ENCODE data around the gene SCPEP1. TPM values are rescaled to one million over a fixed set of nuclear protein-coding genes. Genes with fewer than 3 reads are reported as not detected.

The SCPEP1 gene
- total RNA-seq, 1 experiment from 2014 or later: 44.3 TPM

DNA sequence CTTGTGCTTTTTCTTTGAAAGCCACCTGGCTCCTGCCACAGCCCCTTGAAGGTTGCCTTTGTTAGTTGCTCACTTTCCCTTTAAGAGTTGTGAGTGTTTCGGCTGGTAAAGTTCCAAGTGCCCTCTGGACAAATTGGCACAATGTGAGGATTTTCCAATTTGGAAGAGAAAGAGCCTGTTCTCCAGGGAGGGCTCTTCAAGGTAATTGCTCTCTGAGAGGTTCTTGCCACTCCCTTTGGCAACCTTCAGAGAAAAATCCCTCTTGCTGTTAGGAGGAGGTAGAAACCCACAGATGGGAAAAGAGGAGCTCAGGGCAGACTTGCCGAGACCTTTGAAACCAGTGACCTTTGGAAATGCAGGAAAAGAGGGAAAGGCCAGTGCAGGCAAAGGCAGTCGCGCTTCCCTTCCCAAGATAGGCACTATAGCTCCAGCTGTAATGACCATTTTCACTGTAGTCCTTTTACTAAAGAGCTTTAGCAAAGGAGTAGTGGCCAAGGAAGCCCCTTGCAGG, 58.1 kb downstream of the SCPEP1 start:
- ChIA-PET POLR2A (interaction anchor here (0.7 kb wide), 1 partner anchor 78 kb away, joined by 3 read pairs; no protein-coding TSS in a partner anchor), CTCF (interaction anchor here (0.6 kb wide), 1 partner anchor 8 kb away, joined by 3 read pairs; no protein-coding TSS in a partner anchor)
- no TSS peak for BruUV-seq (replicated peaks)
- Mint-ChIP-seq H3K4me1 (ENCODE audit: low read depth, unreplicated experiment) (no peaks in the 10 kb centered on the region), H3K9me3 (ENCODE audit: unreplicated experiment) (no peaks in the 10 kb centered on the region), H3K27me3 (ENCODE audit: insufficient read depth, unreplicated experiment) (peaks cover 15% of the 10 kb centered on the region), H3K4me3 (ENCODE audit: unreplicated experiment) (no peak overlapping the region), H3K36me3 (ENCODE audit: insufficient read depth, unreplicated experiment) (no peaks in the 10 kb centered on the region), H3K27ac (ENCODE audit: unreplicated experiment) (no peak overlapping the region)
- TF ChIP-seq, protein P1, sequence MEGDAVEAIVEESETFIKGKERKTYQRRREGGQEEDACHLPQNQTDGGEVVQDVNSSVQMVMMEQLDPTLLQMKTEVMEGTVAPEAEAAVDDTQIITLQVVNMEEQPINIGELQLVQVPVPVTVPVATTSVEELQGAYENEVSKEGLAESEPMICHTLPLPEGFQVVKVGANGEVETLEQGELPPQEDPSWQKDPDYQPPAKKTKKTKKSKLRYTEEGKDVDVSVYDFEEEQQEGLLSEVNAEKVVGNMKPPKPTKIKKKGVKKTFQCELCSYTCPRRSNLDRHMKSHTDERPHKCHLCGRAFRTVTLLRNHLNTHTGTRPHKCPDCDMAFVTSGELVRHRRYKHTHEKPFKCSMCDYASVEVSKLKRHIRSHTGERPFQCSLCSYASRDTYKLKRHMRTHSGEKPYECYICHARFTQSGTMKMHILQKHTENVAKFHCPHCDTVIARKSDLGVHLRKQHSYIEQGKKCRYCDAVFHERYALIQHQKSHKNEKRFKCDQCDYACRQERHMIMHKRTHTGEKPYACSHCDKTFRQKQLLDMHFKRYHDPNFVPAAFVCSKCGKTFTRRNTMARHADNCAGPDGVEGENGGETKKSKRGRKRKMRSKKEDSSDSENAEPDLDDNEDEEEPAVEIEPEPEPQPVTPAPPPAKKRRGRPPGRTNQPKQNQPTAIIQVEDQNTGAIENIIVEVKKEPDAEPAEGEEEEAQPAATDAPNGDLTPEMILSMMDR (IDR thresholded peaks at IDR 0.05; ENCODE audit: insufficient read depth in 1 of 2, low read depth in 1 of 2, low read length in 1 of 2, severe bottlenecking in 1 of 2, unreplicated experiment in 1 of 2): no peak
- no peaks in the 10 kb centered on the region for H3K36me3 ChIP-seq (ENCODE audit: control insufficient read depth, insufficient read depth, low read length)
- no peaks in the 10 kb centered on the region for H3K9me3 ChIP-seq
- DNase-seq: no peak
- peaks cover 8% of the 10 kb centered on the region; the same call in 1 of the 2 replicates for H3K4me1 ChIP-seq
- no peak overlapping the region for H3K4me3 ChIP-seq (ENCODE audit: low read depth, low read length)
- intact Hi-C loops (cut with micrococcal nuclease; ENCODE audit: unreplicated experiment): no loop called here
- H3K27me3 ChIP-seq (replicated peaks; ENCODE audit: control insufficient read depth, insufficient read depth, low read length): no peaks in the 10 kb centered on the region

DNA sequence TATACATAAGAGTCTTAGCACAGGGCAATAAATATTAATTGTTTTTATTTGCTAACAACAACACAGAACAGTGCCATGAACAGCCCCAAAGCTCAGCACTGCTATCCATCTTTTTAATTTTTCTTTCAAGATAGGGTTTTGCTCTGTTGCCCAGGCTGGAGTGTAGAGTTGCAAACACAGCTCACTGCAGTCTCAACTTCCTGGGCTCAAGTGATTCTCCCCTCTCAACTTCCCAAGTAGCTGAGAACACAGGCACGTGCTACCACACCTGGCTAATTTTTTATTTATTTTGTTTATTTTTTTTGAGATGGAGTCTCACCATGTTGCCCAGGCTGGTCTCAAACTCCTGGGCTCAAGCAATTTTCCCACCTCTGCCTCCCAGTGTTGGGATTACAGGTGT, 59.5 kb downstream of the SCPEP1 start:
- no TSS peak for BruUV-seq (replicated peaks)
- Histone ChIP-seq H3K36me3 (ENCODE audit: control insufficient read depth, insufficient read depth, low read length) (no peaks in the 10 kb centered on the region), H3K9me3 (no peaks in the 10 kb centered on the region), H3K4me3 (ENCODE audit: low read depth, low read length) (no peak overlapping the region), H3K27me3 (replicated peaks; ENCODE audit: control insufficient read depth, insufficient read depth, low read length) (no peaks in the 10 kb centered on the region), H3K4me1 (peaks cover 8% of the 10 kb centered on the region; the same call in 1 of the 2 replicates)
- ChIA-PET CTCF (no interaction called here), POLR2A (interaction anchor here (0.6 kb wide), 1 partner anchor 1648 kb away, joined by 3 read pairs; no protein-coding TSS in a partner anchor)
- H3K4me3 Mint-ChIP-seq (ENCODE audit: unreplicated experiment): no peak overlapping the region
- peaks cover 15% of the 10 kb centered on the region for H3K27me3 Mint-ChIP-seq (ENCODE audit: insufficient read depth, unreplicated experiment)
- intact Hi-C loops (cut with micrococcal nuclease; ENCODE audit: unreplicated experiment): no loop called here
- TF ChIP-seq, protein P1 (IDR thresholded peaks at IDR 0.05; ENCODE audit: insufficient read depth in 1 of 2, low read depth in 1 of 2, low read length in 1 of 2, severe bottlenecking in 1 of 2, unreplicated experiment in 1 of 2): no peak
- H3K36me3 Mint-ChIP-seq (ENCODE audit: insufficient read depth, unreplicated experiment): no peaks in the 10 kb centered on the region
- H3K27ac Mint-ChIP-seq (ENCODE audit: unreplicated experiment): no peak overlapping the region
- no peak for DNase-seq
- H3K4me1 Mint-ChIP-seq (ENCODE audit: low read depth, unreplicated experiment): no peaks in the 10 kb centered on the region
- no peaks in the 10 kb centered on the region for H3K9me3 Mint-ChIP-seq (ENCODE audit: unreplicated experiment)

DNA sequence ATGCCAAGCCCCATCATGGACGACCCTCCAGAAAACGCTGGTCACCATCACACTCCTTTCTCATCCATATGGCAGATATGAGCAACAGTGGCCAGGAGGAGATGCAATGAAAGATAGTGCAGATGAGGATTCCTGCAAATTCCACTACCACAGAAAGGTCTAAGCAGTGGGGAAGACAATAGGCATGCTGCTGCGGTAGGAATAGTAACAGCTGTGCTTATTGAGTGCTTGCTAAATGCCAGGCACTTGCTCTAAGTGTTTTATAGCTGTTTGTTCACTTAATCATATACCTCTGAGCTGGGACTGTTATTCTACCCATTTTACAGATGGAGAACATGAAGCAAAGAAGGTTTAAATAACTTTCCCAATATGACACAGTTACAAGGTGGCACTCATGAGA, 60.6 kb downstream of the SCPEP1 start:
- Histone ChIP-seq H3K4me3 (ENCODE audit: low read depth, low read length) (no peak overlapping the region), H3K9me3 (no peaks in the 10 kb centered on the region), H3K36me3 (ENCODE audit: control insufficient read depth, insufficient read depth, low read length) (no peaks in the 10 kb centered on the region), H3K27me3 (replicated peaks; ENCODE audit: control insufficient read depth, insufficient read depth, low read length) (no peaks in the 10 kb centered on the region), H3K4me1 (peaks cover 4% of the 10 kb centered on the region; the same call in 1 of the 2 replicates)
- no peak overlapping the region for H3K4me3 Mint-ChIP-seq (ENCODE audit: unreplicated experiment)
- TF ChIP-seq, protein P1 (IDR thresholded peaks at IDR 0.05; ENCODE audit: insufficient read depth in 1 of 2, low read depth in 1 of 2, low read length in 1 of 2, severe bottlenecking in 1 of 2, unreplicated experiment in 1 of 2): no peak
- no peaks in the 10 kb centered on the region for H3K4me1 Mint-ChIP-seq (ENCODE audit: low read depth, unreplicated experiment)
- no peak overlapping the region for H3K27ac Mint-ChIP-seq (ENCODE audit: unreplicated experiment)
- H3K36me3 Mint-ChIP-seq (ENCODE audit: insufficient read depth, unreplicated experiment): no peaks in the 10 kb centered on the region
- CTCF ChIA-PET: interaction anchor here (0.6 kb wide), 1 partner anchor 11 kb away, joined by 3 read pairs; no protein-coding TSS in a partner anchor
- intact Hi-C loops (cut with micrococcal nuclease; ENCODE audit: unreplicated experiment): no loop called here
- no peaks in the 10 kb centered on the region for H3K9me3 Mint-ChIP-seq (ENCODE audit: unreplicated experiment)
- no TSS peak for BruUV-seq (replicated peaks)
- POLR2A ChIA-PET: no interaction called here
- no peak for DNase-seq
- H3K27me3 Mint-ChIP-seq (ENCODE audit: insufficient read depth, unreplicated experiment): peaks cover 18% of the 10 kb centered on the region
